EL (cell line): ENCODE data around the gene CLDND2.

ENCODE experiments used
- DNase-seq: peaks from one replicate; pipeline ENCODE4 v3.0.0-alpha.2; 2016

CLDND2 gene

DNA sequence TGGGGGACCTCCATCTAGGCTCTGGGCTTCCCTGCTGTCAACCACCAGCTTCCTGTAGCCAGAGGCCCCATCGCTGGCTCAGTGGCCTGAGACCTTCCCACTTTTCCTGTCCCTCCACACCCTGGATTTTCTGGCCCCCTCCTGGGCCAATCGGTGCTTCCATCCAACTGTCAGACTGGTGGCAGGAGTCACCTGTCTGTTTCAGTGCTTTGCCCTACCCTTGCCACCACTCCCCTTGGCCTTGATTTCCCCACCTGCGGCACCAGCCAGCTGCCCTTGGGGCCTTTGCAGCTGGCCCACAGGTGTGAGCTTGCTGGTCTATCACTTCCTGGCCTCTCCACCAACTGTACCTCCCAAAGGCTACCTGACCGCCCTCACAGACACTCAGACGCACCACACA lies 39.4 kb downstream of the CLDND2 start:
- DNase-seq, result no peak

DNA sequence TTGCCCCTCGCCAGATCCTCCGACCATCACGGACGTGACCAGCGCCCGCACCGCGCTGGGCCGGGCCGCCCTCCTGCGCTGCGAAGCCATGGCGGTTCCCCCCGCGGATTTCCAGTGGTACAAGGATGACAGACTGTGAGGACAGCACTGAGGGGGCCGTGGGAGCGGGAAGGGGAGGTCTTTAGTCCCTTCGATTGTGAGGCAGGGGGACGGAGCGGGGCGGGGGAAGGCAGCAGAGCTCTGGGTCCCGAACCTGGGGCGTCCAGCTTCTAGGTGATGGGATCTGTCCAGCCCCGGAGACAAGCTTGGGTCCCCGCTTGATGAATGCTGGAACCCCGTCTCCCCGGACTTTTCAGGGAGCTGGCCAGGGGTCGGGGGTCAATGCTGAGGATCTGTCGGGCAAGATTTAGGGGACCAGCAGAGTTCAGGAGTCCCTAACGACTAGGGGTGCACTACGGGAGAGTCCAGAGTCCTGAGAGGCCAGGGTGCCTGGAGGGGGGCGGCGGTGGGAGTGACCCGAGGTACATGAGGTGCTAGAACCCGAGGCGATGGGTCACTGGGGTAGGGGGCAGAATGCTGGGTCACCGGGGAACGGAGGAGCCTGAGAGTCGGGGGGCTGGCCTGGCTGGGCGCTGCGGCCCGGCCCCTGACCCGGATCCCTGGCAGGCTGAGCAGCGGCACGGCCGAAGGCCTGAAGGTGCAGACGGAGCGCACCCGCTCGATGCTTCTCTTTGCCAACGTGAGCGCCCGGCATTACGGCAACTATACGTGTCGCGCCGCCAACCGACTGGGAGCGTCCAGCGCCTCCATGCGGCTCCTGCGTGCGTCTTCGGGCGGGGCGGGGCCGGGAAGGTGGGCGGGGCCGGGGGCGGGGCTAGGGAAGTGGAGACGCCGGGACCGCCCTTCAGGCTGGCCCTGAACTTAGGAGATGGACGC lies 41.5 kb downstream of the CLDND2 start:
- DNase-seq, result peak; percentile 12

DNA sequence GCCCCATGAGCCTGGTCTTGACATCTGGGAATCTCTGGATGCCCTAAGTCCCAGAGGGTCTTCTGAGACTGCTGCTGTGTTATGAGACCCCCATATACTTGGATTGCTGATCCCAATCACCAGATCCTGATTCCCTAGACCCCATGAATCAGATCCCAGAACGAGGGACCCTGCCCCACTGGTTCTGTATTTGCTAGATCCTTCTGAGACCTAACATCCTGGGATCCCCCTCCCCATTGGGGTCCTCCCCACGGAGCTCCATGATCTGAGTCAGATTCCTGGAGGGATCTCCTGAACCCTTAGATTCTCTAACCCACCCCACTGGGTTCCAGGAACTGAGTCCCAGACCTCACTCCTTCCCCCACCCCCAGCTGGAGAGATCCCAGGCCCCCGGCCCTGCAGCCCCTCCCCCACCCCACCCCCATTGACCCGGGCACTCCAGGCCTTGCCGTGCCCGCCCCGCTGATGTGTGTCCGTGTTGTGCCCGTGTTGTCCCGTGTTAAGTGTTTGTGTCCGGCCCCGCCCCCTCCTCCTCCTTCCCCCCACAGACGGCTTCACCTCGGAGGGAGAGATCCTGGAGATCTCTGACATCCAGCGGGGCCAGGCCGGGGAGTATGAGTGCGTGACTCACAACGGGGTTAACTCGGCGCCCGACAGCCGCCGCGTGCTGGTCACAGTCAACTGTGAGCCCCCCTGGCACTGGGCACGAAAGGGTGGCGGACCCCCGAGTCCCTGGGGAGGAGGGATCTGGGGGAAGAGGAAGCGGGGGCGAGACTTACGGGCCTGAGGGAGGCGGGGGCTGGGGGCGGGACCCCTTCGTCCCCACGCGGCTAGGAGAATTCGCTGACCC lies 42.4 kb downstream of the CLDND2 start:
- no peak for DNase-seq

GRCh38 chr19:51325161-51325976 lies 43.4 kb downstream of the CLDND2 start:
- no peak for DNase-seq

DNA sequence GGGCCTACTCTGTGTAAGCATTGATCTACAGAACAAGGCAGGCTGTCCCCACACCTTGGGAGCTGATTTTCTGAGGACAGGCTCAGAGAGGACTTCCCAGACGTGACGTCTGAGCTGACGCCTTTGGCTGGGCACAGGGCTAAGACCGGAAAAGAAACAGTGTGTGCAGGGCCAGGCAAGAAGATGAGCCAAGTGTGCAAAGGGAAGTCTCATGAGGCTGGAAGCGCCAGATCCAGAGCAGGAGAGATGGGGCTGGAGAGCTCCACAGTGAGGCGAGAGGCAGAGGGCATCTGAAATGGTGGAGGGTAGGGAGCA lies 44.7 kb downstream of the CLDND2 start:
- DNase-seq, result no peak

GRCh38 chr19:51323481-51324166 lies 45.2 kb downstream of the CLDND2 start:
- DNase-seq, result no peak

- DNase-seq, result no peak
These were observed 47.0 kb downstream of the CLDND2 start for GRCh38 chr19:51321799-51322198.

- no peak for DNase-seq
These were observed 48.5 kb downstream of the CLDND2 start for GRCh38 chr19:51320280-51320657.

DNA sequence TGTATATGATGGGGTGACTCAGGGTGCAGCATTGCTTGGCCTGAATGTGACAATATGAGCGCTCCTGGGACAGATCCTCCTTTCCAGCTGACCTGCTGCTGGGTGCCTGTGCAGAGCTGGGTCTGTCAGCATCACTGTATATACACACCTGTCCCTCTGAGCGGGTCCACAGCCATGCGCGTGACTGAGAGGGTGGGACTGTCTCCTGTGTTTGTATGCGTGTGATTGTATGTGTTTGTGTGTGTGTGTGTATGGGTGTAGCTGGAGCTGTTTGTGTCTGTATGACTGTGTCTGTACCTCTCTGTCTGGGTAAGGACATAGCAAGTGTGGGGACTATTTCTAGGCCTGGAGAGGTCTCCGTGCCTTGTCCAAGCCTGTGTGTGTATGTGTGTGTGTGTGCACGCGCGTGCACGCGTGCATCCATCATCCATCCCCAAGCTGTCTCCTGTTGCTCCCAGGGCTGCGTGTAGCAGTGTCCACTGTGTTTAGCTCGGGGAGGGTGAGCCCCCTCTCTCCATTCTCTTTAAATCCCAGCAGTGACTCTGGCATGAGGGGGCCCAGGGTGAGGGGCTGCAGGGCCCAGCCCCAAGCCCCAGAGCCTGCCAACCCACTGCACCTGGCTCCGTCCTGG lies 49.0 kb downstream of the CLDND2 start:
- DNase-seq, result no peak

GRCh38 chr19:51318687-51319648 lies 49.8 kb downstream of the CLDND2 start:
- no peak for DNase-seq

DNA sequence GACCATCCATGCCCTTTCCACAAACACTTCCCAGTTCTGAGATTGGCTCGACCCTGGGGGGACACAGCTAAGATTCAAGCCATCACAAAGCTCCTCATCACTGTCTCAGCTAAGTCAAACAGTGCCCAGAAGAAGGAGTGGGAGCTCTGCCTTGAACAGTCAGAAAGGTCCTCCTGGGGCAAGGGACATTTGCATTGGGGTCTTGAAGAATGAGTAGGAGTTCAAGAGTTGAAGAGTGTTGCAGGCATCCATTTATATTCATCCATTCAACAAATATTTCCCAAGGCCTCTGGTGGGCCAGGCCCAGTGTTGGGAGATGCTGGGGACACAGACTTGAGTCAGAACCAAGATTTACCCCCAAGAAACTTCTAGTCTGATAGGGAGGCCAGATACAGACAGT lies 50.8 kb downstream of the CLDND2 start:
- DNase-seq, result no peak

GRCh38 chr19:51317376-51317775 lies 51.4 kb downstream of the CLDND2 start:
- no peak for DNase-seq
